ENCODE data around the gene SSC5D. TPM values are rescaled to one million over a fixed set of nuclear protein-coding genes. Genes with fewer than 3 reads are reported as not detected.

The SSC5D gene
- total and polyA plus RNA-seq, 9 of the 15 experiments (the other 6 are each of a cell fraction or from before 2014, with no cell fraction given): 0.04 to 0.71 (median 0.14) TPM; not detected in 2

DNA sequence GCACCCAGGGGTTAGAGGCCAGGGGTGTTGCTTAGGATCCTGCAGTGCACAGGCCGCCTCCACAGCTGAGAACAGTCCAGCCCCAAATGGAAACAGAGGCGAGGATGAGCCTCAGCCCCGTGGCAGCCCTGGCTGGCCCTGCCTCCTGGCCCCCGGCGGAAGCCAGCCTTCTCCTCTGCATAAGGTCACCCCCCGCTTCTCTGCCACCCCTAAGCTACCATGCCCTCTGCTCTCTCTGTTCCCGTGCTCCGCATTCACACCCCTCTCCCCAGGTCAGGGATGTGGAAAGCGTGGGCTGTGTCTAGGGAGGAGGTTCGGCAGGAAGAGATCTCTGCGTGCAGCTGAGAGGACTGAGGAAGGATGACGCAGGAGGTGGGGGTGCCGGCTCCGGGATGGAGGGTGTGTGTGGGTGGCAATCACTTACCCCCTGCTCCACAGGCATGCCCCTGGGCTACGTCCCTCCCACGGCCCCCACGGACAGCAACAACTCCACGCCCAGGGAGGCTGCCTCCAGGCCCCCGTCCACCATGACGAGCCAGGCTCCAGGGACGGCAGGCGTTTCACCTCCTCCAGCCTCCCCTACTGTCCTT lies 6.0 kb downstream of the SSC5D start (continued):
- TF ChIP-seq, protein P1, sequence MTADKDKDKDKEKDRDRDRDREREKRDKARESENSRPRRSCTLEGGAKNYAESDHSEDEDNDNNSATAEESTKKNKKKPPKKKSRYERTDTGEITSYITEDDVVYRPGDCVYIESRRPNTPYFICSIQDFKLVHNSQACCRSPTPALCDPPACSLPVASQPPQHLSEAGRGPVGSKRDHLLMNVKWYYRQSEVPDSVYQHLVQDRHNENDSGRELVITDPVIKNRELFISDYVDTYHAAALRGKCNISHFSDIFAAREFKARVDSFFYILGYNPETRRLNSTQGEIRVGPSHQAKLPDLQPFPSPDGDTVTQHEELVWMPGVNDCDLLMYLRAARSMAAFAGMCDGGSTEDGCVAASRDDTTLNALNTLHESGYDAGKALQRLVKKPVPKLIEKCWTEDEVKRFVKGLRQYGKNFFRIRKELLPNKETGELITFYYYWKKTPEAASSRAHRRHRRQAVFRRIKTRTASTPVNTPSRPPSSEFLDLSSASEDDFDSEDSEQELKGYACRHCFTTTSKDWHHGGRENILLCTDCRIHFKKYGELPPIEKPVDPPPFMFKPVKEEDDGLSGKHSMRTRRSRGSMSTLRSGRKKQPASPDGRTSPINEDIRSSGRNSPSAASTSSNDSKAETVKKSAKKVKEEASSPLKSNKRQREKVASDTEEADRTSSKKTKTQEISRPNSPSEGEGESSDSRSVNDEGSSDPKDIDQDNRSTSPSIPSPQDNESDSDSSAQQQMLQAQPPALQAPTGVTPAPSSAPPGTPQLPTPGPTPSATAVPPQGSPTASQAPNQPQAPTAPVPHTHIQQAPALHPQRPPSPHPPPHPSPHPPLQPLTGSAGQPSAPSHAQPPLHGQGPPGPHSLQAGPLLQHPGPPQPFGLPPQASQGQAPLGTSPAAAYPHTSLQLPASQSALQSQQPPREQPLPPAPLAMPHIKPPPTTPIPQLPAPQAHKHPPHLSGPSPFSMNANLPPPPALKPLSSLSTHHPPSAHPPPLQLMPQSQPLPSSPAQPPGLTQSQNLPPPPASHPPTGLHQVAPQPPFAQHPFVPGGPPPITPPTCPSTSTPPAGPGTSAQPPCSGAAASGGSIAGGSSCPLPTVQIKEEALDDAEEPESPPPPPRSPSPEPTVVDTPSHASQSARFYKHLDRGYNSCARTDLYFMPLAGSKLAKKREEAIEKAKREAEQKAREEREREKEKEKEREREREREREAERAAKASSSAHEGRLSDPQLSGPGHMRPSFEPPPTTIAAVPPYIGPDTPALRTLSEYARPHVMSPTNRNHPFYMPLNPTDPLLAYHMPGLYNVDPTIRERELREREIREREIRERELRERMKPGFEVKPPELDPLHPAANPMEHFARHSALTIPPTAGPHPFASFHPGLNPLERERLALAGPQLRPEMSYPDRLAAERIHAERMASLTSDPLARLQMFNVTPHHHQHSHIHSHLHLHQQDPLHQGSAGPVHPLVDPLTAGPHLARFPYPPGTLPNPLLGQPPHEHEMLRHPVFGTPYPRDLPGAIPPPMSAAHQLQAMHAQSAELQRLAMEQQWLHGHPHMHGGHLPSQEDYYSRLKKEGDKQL (CRISPR knock-in tag; IDR thresholded peaks at IDR 0.05; ENCODE audit: borderline replicate concordance): no peak
- TF ChIP-seq RBM22 (IDR thresholded peaks at IDR 0.05; ENCODE audit: low read depth, low read length, poor library complexity, severe bottlenecking) (no peak), JUNB (CRISPR knock-in tag; conservative IDR thresholded peaks at IDR 0.05) (no peak), ATF7 (IDR thresholded peaks at IDR 0.05) (peak; percentile 33; the same call in 1 of the 2 replicates), PRPF4 (IDR thresholded peaks at IDR 0.05; ENCODE audit: insufficient read depth, low read depth, low read length, poor library complexity, severe bottlenecking) (no peak), BRF1 (IDR thresholded peaks at IDR 0.05; ENCODE audit: borderline replicate concordance, extremely low read depth, insufficient read length) (no peak), XRCC3 (IDR thresholded peaks at IDR 0.05) (no peak), ZNF695 (CRISPR knock-in tag; IDR thresholded peaks at IDR 0.05) (no peak), MXI1 (IDR thresholded peaks at IDR 0.05; ENCODE audit: low read depth, low read length) (no peak), GATAD2B (IDR thresholded peaks at IDR 0.05; ENCODE audit: borderline replicate concordance) (no peak), CTBP1 (IDR thresholded peaks at IDR 0.05; ENCODE audit: borderline replicate concordance) (peak; percentile 56; the same call in 1 of the 2 replicates), ZNF431 (CRISPR knock-in tag; IDR thresholded peaks at IDR 0.05) (no peak), ILF3 (IDR thresholded peaks at IDR 0.05; ENCODE audit: borderline replicate concordance) (no peak), ZNF780A (CRISPR knock-in tag; IDR thresholded peaks at IDR 0.05) (no peak)
- TF ChIP-seq, protein P2, sequence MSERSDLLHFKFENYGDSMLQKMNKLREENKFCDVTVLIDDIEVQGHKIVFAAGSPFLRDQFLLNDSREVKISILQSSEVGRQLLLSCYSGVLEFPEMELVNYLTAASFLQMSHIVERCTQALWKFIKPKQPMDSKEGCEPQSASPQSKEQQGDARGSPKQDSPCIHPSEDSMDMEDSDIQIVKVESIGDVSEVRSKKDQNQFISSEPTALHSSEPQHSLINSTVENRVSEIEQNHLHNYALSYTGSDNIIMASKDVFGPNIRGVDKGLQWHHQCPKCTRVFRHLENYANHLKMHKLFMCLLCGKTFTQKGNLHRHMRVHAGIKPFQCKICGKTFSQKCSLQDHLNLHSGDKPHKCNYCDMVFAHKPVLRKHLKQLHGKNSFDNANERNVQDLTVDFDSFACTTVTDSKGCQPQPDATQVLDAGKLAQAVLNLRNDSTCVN (CRISPR knock-in tag; IDR thresholded peaks at IDR 0.05): no peak
- TF ChIP-seq, protein P3, sequence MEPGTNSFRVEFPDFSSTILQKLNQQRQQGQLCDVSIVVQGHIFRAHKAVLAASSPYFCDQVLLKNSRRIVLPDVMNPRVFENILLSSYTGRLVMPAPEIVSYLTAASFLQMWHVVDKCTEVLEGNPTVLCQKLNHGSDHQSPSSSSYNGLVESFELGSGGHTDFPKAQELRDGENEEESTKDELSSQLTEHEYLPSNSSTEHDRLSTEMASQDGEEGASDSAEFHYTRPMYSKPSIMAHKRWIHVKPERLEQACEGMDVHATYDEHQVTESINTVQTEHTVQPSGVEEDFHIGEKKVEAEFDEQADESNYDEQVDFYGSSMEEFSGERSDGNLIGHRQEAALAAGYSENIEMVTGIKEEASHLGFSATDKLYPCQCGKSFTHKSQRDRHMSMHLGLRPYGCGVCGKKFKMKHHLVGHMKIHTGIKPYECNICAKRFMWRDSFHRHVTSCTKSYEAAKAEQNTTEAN (CRISPR knock-in tag; IDR thresholded peaks at IDR 0.05): no peak
- TF ChIP-seq, protein P4, sequence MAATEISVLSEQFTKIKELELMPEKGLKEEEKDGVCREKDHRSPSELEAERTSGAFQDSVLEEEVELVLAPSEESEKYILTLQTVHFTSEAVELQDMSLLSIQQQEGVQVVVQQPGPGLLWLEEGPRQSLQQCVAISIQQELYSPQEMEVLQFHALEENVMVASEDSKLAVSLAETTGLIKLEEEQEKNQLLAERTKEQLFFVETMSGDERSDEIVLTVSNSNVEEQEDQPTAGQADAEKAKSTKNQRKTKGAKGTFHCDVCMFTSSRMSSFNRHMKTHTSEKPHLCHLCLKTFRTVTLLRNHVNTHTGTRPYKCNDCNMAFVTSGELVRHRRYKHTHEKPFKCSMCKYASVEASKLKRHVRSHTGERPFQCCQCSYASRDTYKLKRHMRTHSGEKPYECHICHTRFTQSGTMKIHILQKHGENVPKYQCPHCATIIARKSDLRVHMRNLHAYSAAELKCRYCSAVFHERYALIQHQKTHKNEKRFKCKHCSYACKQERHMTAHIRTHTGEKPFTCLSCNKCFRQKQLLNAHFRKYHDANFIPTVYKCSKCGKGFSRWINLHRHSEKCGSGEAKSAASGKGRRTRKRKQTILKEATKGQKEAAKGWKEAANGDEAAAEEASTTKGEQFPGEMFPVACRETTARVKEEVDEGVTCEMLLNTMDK (IDR thresholded peaks at IDR 0.05; ENCODE audit: borderline replicate concordance, insufficient read depth, low read depth, low read length, poor library complexity, severe bottlenecking): no peak
